Smooth muscle cell of the brain vasculature (primary cell): ENCODE data around the gene TNIK.

Experiments
- DNase-seq: peaks from one replicate; pipeline ENCODE4 v3.0.0-alpha.2; 2012; ENCODE audit warnings: low read depth, low spot score

Gene TNIK

DNA sequence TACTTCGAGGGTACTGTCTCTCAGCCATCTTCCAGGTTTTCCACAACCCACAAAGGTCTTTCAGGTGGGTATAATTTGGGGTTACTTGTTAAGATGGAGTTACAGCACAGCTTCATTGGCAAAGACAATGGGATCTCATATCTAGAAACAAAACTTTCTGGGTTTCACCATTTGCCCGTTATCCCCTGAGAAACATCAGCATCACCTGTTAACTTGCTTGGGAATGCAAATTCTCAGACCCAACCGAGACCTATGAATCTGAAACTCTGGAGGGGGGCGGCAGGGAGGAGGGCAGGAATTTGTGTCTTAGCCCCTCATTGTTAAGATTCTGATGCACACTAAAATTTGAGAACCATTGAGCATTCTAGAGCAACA, 176.4 kb downstream of the TNIK start:
- DNase-seq, result no peak

DNA sequence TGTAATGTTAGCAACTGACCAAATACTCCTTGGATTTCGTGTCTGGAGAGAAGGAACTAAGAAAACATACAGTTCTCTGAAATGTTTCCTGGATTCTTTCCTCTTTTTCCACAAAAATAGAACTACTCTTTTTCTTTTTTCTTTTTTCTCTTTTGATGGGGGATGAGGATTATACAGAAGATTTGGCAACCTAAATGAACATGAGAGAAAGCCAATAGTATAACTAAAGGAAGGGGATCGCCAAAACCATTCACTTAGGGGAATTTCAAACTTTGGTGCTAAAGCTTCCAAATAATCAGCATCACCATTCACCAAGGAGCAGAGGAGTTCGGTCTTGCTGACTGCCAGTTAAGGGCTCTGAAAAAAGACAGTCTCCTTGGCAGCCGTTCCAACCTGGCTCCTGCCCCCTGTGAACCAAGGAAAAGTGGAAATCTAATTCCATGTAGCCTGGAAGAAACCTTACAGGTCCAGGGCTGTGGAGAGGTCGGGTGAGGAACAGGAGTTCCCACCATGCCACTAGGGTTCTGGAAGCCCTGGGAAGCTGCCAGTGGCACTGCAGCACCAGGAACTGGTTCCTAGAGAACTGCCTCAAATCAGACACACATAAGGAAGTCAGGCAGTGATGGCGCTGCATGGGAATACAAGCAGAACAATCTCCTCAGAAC, 176.9 kb downstream of the TNIK start:
- no peak for DNase-seq

DNA sequence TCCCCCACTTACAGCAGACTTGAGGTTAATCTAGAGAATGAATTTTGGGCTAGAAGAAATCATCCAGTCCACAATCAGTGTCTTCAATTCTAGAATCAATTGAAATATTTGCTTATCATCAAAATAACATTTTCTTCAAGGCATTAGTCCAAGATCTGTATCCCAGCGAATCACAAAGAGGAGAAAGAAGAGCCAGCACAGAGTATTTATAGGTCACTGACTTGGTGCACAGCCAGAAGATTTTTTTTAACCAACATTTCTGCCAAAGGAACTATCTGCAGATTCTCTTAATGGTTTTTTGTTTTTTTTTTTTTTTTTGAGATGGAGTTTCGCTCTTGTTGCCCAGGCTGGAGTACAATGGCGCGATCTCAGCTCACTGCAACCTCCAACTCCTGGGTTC, 178.2 kb downstream of the TNIK start:
- DNase-seq, result peak; percentile 23

DNA sequence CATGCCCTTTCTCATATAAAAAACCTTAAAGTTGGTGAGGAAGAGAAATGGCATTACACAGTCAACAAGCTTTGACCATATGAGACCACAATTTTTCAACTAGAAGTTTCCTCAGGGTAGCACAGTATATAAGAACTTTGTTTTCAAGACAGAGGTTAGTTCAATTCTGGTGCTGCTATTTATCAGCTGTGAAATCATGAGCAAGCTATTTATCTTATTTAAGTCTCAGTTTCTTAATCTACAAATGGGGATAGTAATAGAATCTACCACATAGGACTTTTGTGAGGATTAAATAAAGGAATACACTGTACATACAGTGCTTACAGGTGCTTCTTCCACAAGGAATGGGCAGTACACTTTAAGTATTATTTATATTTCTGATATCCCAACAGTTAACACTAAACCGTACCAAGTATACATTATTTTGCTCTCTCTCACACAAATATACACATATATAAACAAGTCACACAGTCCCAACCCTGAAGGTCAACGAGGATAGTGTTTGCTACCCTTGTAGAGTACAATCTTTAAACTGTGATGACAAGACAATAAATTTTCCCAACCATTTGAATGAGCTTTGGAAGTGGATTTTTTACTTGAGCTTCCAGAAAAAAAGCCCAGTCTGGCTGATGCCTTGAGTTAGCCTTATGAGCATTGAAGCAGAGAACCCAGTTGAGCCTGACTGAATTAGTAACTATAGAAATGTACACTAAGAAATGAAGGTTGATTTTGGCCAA, 178.8 kb downstream of the TNIK start:
- DNase-seq, result no peak

DNA sequence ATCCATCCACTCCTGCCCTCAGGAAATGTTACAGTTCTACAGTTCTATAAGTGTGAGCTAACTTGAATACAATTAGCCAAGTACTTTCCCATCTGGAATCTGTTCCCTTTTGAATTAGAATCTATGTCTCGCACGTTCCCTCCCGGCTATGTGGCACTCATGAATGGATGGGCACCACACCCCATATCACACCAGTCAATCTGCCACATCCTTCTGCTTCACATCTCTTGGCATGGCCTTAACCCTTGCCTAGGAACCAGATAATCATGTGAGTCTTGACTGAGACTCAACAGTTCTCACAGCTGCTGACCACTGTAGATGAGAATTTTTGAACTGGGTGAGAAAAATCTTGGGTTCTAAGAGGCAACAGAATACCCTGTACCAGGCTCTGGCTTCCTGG, 180.2 kb downstream of the TNIK start:
- no peak for DNase-seq

DNA sequence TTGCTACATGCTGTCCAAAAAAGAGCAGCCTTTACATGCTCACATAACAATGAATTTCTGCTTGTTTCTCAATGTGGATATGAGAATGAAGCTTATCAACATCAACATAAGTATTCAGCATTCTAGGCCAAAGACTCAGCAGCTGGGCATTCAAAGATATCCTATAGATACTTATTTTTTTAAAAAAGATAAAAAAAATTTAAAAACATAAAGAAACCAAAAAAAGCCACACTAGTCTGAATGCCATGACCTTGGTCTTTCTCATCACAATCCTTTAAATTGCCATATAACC, 182.0 kb downstream of the TNIK start:
- DNase-seq, result no peak

DNA sequence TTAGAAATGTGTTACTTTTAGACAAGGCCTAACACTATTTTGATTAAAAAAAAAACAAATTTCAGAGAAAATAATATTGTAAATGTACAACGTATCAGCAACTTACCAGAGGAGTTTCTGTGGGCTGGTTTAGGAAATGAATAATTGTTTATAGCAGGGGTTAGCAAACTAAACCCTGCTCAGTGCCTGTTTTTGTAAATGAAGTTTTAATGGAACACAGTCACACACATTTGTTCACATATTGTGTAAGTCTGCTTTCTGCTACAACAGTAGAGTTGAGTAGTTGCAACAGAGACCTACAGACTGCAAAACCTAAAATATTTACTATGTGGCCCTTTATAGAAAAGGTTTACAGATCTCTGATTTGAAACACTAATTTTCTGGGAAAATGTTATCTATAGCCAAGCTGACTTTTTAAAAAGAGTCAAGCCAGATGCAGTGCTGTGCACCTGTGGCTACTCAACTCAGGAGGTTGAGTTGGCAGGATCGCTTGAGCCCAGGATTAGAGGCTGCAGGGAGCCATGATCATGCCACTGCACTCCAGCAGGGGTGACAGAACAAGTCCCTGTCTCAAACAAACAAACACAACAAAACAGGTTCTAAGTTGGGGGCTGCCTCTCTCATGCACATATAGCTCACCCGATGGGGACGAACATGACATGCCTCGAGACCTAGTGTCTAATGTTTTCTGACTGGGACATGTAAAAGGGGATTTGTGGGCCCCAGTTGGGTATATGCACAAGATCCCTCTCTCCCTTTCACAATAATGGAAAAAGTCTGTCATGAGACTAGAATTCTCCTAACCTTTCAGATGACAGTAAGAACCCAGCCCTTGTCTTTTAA, 182.5 kb downstream of the TNIK start:
- no peak for DNase-seq

DNA sequence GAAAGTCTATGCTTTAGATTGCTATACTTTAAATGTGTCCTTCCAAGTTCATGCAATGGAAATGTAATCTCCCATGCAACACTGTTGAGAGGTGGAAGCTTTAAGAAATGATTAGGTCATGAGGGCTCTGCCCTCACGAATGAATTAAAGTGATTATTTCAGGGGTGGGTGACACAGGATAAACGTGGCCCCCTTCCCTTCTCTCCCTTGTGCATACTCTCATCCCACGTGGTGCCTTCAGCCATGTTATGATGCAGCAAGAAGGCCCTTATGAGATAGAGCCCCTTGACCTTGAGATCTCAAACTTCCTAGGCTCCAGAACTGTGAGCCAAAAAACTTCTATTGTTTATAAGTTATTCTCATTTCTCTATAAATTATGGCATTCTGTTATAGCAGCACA, 183.3 kb downstream of the TNIK start:
- no peak for DNase-seq

DNA sequence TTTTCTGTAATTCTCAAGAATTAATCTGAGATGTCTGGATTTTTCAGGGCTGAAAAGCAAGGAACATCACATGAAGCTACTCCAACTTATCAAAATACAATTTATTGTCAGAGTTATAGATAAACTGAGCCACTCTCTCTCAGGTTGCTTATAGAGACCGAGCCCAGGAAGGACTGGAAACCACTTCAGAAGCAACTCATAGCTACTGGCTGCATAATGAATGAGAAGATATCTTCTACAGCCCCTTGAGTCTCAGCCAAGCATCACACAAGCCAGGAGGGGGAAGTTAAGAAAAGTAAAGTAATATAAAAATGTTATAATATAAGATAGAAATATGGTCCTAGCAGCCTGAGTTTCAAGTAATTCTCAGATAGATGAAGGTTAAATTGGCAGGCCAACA, 186.0 kb downstream of the TNIK start:
- no peak for DNase-seq

DNA sequence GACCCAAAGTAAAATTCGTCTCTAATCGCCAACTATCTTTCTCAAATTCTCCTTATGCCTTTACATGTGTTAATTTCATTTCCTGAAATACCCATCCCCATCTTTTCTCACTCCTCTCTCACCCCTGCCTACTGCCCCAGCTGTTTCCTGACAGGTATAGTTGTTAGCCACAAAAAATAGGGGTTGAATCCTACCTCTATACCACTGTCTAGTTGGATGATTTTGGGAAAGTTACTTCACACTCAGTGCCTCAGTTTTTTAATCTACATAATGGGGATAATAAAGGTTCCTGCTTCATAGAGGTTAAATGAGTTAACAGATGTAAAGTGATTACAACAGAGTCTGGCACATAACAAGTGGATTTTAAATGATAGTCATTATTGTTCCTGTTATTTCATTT, 189.7 kb downstream of the TNIK start:
- no peak for DNase-seq

DNA sequence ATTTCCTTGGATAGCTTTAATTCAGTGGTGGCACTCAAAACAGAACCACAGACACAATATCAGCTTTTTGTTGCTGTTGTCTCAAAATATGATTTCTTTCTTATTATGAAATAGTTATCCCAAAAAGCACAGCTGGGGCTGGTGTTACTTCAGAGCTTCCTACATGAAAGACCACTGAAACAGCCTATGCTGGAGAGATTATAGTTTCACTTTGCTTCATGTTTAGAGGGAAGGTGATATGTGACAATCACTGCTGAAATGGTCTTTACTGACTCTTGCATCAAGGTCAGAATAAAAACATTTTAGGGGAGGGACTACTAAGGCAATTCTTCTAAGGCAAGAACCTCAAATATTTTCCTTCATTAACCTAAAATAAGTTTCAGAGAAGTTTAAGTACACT, 190.7 kb downstream of the TNIK start:
- DNase-seq, result no peak

DNA sequence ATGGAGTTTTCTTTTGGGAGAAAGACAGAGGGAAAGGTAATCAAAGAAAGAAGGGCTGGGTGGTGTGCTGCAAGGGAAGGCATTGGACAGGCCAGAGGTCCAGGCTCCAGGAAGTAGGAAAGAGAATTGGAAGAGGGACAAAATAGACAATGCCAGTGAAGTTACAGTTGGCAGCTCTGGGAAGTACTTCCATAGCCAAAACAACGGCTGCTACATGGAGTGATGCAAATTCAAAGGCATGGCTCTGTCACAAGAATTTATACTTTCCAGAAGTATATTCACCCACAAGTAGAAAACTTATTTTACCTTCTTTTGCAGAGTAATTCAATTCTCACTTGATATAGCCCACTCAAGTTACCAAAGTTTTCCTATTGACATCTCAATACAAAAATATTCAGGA, 191.5 kb downstream of the TNIK start:
- DNase-seq, result no peak

DNA sequence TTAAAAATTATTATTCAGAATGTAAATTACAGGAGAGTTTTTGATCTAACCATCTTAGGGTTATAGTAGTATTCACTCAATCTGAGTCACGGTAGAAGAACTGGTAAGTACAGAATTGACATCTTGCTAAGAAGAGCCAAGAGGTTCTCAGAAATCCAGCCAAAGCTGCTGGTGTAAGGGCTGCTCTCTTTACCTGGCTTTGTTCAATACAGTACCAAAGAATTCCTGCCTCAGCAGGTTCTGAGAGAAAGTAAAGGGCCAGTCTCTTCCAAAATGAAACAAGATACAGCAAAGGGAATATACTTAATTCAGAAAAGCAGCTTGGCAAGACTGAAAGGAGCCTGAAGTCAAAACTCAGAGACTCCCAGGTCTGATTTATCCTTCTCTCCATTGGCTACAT, 193.1 kb downstream of the TNIK start:
- no peak for DNase-seq

DNA sequence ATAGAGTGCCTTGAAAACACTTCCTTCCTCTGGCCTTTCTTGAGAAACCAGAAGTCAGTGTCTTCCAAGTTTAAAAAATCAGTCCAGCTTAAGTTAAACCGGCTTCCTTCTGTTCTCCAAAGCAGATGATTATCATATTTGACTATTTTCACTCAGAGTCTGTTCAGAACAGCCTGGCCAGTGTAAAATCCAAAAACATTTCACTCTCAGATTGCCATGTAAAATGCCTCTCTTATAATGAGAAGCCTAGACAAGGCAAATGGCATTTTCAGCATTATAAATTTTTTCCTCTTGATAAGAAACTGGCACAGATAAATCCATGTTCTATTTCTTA, 193.5 kb downstream of the TNIK start:
- DNase-seq, result no peak

DNA sequence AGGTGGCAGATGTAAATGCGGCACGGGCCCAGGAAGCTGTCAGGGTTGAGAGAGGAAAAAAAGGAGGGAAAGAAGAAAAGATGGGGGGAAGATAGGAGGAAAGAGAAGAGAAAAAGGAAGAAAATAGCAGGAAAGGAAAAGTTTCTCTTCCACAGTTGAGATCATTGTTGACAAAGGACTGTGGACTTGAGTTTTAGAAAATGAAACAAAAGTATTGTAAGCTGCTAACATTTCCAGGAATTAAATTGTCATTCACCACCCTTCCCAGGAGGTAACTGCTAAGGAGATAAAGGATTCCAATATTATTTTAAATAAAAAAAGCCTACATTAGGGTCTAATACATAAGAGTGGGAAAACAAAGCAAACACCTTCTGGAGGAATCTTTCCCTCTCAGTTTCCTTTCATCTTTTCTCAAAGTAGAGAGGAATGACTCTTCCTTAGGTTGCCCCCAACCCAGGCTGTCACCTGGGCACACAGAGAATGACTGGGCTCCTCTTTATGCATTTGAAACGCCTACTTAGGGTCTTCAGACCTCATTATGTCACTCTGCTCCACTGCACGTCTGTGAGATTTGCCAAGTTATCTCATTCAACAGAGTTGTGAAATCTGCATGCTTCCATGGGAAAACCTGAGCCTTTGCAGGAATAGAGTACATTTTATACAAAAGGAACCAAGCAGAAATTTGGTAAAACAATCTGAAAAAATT, 194.0 kb downstream of the TNIK start:
- DNase-seq, result no peak

DNA sequence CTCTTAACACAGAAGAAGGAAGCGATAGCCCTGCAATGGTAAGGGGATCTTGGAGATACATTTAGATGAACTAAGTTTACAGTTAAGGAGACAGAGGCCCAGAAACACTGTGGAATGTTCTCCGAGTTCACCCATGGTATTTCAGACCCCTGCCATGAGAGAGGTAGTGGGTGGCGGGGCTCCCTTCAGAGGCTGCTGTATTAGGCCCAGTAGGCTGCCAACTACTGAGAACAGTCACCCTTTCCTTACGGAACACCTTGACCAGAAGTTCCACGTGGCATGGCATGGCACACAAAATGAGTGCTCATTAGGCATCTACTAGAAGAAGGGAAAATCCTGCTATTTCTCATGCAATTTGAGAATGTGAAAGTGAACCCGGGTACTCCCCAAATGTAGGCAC, 195.4 kb downstream of the TNIK start:
- no peak for DNase-seq

DNA sequence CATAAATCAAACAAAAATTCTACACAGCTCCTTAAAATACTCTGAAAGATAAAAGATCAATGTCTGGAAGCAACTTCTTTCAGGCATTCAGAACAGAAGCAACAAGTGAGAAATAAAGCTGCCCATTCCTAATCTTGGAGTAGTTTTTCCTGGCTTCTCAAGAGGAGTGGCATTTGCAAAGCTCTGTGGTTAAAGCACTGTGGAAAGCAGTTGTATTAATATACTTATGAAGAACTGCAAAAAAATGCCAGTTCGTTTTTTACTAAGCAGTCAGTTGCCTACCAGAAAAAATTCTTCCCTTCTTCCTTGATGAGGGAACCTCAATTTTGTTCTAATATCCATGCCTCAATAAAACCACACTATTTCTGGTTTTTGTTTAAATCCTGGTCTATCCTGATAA, 197.8 kb downstream of the TNIK start:
- DNase-seq, result no peak

DNA sequence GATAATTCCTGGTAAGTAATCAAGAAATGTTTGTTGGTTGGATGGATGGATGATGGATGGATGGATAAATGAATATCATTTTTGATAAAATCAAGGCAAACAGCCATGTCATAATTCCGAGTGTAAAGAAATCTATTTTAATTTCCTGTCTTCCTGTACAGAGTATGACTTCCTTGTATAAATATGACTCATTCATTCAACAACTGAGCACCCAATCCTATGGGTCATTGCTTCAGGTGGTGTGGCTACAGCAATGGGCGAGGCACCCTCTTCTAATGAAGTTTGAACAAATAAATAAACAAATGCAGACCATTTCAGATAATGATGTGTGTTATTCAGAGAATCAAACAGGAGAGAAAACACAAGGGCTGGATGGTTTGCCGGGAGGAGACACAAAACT, 198.7 kb downstream of the TNIK start:
- DNase-seq, result no peak

DNA sequence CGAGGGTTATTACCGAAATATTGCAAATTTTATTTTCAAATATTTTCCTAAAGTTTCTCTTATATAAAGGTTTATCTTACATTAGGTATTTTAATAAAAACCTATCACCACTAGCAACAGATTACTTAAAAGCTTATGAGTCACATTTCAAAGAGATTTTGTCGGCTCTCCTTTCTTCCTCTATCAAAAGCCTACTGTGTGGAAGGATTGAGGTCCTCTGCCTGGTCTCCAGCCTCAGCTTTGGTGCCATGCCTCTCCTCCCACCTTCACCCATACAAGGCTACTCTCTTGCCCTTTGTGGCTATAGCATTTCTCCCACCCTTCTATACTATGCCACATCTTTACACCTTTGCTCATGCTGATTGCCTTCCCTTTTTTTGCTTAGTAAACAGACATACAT, 199.3 kb downstream of the TNIK start:
- DNase-seq, result no peak

DNA sequence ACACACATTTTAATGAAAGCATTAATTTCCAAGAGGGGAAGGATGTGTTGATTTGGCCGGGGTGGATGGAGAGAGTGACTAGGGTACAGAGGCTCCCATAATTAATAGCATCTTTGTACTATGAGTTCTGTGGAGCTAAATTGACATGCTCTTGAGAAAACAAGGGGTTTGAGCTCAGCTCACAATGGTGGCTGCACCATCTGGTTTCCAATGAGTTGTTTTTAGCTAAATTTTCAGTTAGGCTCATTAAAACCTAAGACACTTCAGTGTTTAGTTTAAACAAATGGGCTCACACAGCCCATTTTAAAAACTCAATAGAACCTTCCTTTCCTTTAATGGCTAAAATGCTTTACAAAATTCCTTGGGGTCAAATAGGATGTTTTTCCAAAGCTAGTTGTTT, 199.7 kb downstream of the TNIK start:
- DNase-seq, result no peak

DNA sequence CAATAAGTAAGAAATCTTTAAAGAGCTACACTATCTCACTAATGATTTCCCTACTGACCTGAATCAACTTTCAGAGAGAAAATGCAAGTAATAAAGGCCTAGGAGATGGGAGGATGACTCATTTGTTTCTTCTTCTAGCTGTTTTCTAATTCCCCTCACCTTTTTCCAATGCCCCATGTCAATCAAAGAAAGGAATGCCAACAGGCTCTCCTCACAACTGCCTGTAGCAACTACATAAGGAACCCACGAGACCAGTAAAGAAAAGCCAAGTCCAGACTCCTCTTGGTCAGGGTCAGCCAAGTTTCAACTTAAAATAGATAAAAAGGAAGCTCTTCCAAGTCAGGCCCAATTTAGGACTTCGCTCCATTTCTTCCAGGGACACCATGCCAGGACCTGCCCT, 201.9 kb downstream of the TNIK start:
- no peak for DNase-seq
